Vagina (tissue), 2 donors: Measurements from ENCODE around the gene SHOC1. TPM values are rescaled to one million over a fixed set of nuclear protein-coding genes. Genes with fewer than 3 reads are reported as not detected.
A peak's percentile ranks its signal among the peaks of the same experiment; 100 is the strongest.

Experiments
- DNase-seq, 2 donors: peaks; one replicate each; pipeline ENCODE4 v3.0.0-alpha.2; 2017; ENCODE audit errors: extremely low spot score in 2 of 2
- H3K27ac ChIP-seq: fragments of 200-600 bp; sonication (generic); one replicate; pipeline ENCODE4 v1.5.1; 2019
- H3K27me3 ChIP-seq: fragments of 200-600 bp; sonication (generic); one replicate; pipeline ENCODE4 v1.5.1; 2019
- H3K36me3 ChIP-seq, 2 donors: fragments of 200-600 bp; sonication (generic); one replicate each; pipeline ENCODE4 v1.5.1; 2017 to 2019
- H3K4me1 ChIP-seq: fragments of 200-600 bp; sonication (generic); one replicate; pipeline ENCODE4 v1.5.1; 2019
- H3K4me3 ChIP-seq, 2 donors: fragments of 200-600 bp; sonication (generic); 1 replicate in 1 of 2; 2 replicates in 1 of 2; pipeline ENCODE4 v1.5.1; 2016 to 2019
- H3K9me3 ChIP-seq: fragments of 200-600 bp; sonication (generic); one replicate; pipeline ENCODE4 v1.5.1; 2019
- POLR2A ChIP-seq, 2 donors: fragments of 450-650 bp; IDR thresholded peaks; one replicate each; pipeline ENCODE4 v1.6.1; 2017; ENCODE audit warnings: antibody characterized with exemption in 2 of 2, mild to moderate bottlenecking in 2 of 2, moderate library complexity in 2 of 2
- POLR2AphosphoS5 ChIP-seq, 2 donors: sonication (generic); formaldehyde crosslinking; IDR thresholded peaks; one replicate each; pipeline ENCODE4 v1.9.0; 2017; ENCODE audit warnings: antibody characterized with exemption in 2 of 2, mild to moderate bottlenecking in 2 of 2, low read depth in 1 of 2; ENCODE audit not compliant: insufficient read depth in 1 of 2
- intact Hi-C: fragments of 100-400 bp; cut with DNase I; formaldehyde crosslinking; loops from one replicate; pipeline ENCODE4 v1.15.1; 2023
- total RNA-seq: library from RNA; depleted of rRNA; stranded (reverse); fragments of >200 nt; gene quantifications from one replicate; pipeline ENCODE4 v1.2.3, GENCODE V29; 2016
- TF ChIP-seq, protein P1 (sequence below), 3 experiments: fragments of 450-650 bp in 2 of 3; fragments of 200-600 bp in 1 of 3; sonication (generic) in 1 of 3; IDR thresholded peaks; one replicate each; pipeline ENCODE4 v1.5.1; 2017 to 2019; ENCODE audit warnings: antibody characterized with exemption in 3 of 3, mild to moderate bottlenecking in 2 of 3, moderate library complexity in 2 of 3

The SHOC1 gene
- total RNA-seq = 0.25 TPM

GRCh38 chr9:111794835-111795556, at the start of gene SHOC1:
Gene SHOC1, minus strand, starts transcription at chr9:111794937. Its CDS starts 3,519 bp downstream, at chr9:111791418.
- no peak within 1 kb of the TSS for H3K4me3 ChIP-seq
- DNase-seq = no peak
- H3K27me3 ChIP-seq = no peaks in the 10 kb centered on the region
- intact Hi-C loops = no loop called here
- no peak for TF ChIP-seq POLR2A (IDR thresholded peaks at IDR 0.05)
- TF ChIP-seq, protein P1, sequence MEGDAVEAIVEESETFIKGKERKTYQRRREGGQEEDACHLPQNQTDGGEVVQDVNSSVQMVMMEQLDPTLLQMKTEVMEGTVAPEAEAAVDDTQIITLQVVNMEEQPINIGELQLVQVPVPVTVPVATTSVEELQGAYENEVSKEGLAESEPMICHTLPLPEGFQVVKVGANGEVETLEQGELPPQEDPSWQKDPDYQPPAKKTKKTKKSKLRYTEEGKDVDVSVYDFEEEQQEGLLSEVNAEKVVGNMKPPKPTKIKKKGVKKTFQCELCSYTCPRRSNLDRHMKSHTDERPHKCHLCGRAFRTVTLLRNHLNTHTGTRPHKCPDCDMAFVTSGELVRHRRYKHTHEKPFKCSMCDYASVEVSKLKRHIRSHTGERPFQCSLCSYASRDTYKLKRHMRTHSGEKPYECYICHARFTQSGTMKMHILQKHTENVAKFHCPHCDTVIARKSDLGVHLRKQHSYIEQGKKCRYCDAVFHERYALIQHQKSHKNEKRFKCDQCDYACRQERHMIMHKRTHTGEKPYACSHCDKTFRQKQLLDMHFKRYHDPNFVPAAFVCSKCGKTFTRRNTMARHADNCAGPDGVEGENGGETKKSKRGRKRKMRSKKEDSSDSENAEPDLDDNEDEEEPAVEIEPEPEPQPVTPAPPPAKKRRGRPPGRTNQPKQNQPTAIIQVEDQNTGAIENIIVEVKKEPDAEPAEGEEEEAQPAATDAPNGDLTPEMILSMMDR (IDR thresholded peaks at IDR 0.05) = no peak
- TF ChIP-seq POLR2AphosphoS5 (IDR thresholded peaks at IDR 0.05; ENCODE audit: insufficient read depth in 1 of 2, low read depth in 1 of 2) = no peak
- H3K27ac ChIP-seq = no peak within 1 kb of the TSS
- no peaks in the 10 kb centered on the region for H3K36me3 ChIP-seq
- H3K4me1 ChIP-seq = no peaks in the 10 kb centered on the region
- no peaks in the 10 kb centered on the region for H3K9me3 ChIP-seq

DNA sequence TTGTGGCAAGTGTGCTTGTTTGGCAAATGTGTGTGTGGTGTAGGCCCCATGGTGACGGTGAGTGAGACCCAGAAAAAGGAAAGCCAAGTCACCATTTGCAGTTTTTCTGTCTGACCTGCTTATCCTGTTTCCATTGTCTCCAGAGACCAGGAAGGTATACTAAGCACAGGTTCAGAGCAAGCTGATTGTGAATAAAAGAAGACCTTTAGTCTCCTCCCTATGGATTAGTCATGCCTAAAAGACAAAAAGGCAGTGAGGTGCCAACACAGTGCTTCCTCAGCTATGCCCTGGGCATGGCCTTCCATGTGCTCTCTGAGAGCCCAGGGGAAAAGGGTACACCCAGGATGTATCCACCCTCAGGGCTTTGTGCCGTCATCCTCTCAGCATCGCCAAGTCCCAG, 49.2 kb upstream of the SHOC1 start:
- no peak for DNase-seq
- TF ChIP-seq POLR2AphosphoS5 (IDR thresholded peaks at IDR 0.05; ENCODE audit: insufficient read depth in 1 of 2, low read depth in 1 of 2) = no peak
- intact Hi-C loops = no loop called here
- Histone ChIP-seq H3K27me3 (no peaks in the 10 kb centered on the region), H3K4me3 (no peak overlapping the region), H3K9me3 (no peaks in the 10 kb centered on the region), H3K27ac (no peak overlapping the region), H3K36me3 (no peaks in the 10 kb centered on the region), H3K4me1 (peaks cover 13% of the 10 kb centered on the region)

DNA sequence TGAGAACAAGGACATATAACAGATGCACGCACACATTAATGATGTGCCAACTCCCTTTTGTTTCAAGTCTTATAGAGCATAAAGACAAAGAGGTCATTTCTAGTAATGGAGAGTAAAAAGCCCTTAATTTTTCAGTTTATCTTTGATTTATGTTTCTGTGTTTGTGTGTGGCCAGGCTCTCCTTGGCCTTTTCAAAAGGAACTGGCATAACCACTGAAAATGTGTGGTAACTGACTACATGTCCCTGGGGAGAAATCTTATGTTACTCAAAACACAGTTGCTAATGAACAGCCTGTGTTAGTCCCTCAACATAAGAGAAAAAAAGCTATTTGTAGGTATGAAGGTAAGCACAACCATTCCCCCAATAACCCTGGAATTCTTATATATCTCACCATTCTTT, 47.6 kb upstream of the SHOC1 start:
- intact Hi-C loops = no loop called here
- H3K27ac ChIP-seq = no peak overlapping the region
- H3K27me3 ChIP-seq = no peaks in the 10 kb centered on the region
- no peaks in the 10 kb centered on the region for H3K36me3 ChIP-seq
- no peaks in the 10 kb centered on the region for H3K9me3 ChIP-seq
- peaks cover 21% of the 10 kb centered on the region for H3K4me1 ChIP-seq
- TF ChIP-seq, protein P1 (IDR thresholded peaks at IDR 0.05) = no peak
- TF ChIP-seq POLR2A (IDR thresholded peaks at IDR 0.05) = no peak
- no peak for TF ChIP-seq POLR2AphosphoS5 (IDR thresholded peaks at IDR 0.05; ENCODE audit: insufficient read depth in 1 of 2, low read depth in 1 of 2)
- no peak overlapping the region for H3K4me3 ChIP-seq
- no peak for DNase-seq

GRCh38 chr9:111840442-111840841, 45.7 kb upstream of the SHOC1 start:
- TF ChIP-seq POLR2A (IDR thresholded peaks at IDR 0.05) = no peak
- TF ChIP-seq, protein P1 (IDR thresholded peaks at IDR 0.05) = no peak
- no peak for TF ChIP-seq POLR2AphosphoS5 (IDR thresholded peaks at IDR 0.05; ENCODE audit: insufficient read depth in 1 of 2, low read depth in 1 of 2)
- H3K4me1 ChIP-seq = peaks cover 21% of the 10 kb centered on the region
- no peak overlapping the region for H3K4me3 ChIP-seq
- intact Hi-C loops = no loop called here
- H3K27ac ChIP-seq = no peak overlapping the region
- no peaks in the 10 kb centered on the region for H3K27me3 ChIP-seq
- H3K36me3 ChIP-seq = no peaks in the 10 kb centered on the region
- H3K9me3 ChIP-seq = no peaks in the 10 kb centered on the region
- no peak for DNase-seq

GRCh38 chr9:111839987-111840386, 45.2 kb upstream of the SHOC1 start:
- peaks cover 21% of the 10 kb centered on the region for H3K4me1 ChIP-seq
- intact Hi-C loops = no loop called here
- H3K27me3 ChIP-seq = no peaks in the 10 kb centered on the region
- DNase-seq = no peak
- TF ChIP-seq POLR2AphosphoS5 (IDR thresholded peaks at IDR 0.05; ENCODE audit: insufficient read depth in 1 of 2, low read depth in 1 of 2) (no peak), POLR2A (IDR thresholded peaks at IDR 0.05) (no peak)
- TF ChIP-seq, protein P1 (IDR thresholded peaks at IDR 0.05) = no peak
- H3K36me3 ChIP-seq = no peaks in the 10 kb centered on the region
- H3K27ac ChIP-seq = peak overlapping the region; percentile 56
- no peak overlapping the region for H3K4me3 ChIP-seq
- no peaks in the 10 kb centered on the region for H3K9me3 ChIP-seq
